ENCODE measurements around the gene F2. TPM values are rescaled to one million over a fixed set of nuclear protein-coding genes. Genes with fewer than 3 reads are reported as not detected.

The F2 gene
- total and polyA plus RNA-seq, 5 experiments from 2014 or later: not detected

DNA sequence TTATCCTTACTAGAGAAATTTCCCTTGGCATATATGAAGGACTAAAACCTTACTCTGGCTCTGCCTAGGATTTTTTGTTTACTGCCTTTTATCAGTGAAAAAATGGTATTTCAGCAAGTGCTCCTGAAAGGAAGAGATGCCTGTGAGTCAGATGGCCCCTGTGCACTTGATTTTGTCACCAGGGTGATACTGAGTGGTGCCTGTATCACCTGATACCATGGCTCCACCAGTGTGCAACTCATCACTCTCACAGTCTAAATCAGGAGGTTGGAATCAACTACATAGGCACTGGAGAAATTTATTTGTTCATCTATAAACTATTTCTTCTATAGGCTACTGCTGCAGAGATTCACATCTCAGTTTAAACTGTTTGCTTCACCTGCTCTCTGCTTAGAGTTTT, 43.2 kb downstream of the F2 start:
- no peak for DNase-seq
- peak overlapping the region in 1 of 10 donors; percentile 10 for H3K27ac Mint-ChIP-seq
- no peaks in the 10 kb centered on the region for H3K4me1 Mint-ChIP-seq
- H3K27me3 Mint-ChIP-seq: no peaks in the 10 kb centered on the region
- no peak overlapping the region for H3K4me3 Mint-ChIP-seq
- POLR2A ChIA-PET: no interaction called here
- H3K9me3 Mint-ChIP-seq: no peaks in the 10 kb centered on the region
- ATAC-seq: no peak
- peaks cover 5 to 91% (median 28%) of the 10 kb centered on the region in 3 donors for H3K36me3 Mint-ChIP-seq

DNA sequence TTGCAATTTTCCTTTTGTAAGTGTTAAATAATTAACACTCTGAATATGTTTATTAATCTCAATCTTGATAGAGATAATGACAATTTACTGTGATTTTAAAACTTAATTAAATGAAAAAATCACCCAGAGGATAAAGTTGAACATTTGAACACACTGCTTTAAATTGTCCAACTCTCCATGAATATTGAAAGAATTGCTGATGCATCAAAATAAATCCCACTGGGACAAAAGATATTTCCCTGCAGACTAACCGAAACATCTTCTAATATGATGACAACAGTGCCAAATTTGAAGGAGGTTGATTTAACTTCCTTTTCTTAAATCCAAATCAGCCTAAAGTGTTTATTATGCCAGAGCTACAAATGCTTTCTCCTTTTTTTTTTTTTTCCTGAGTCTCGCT, 47.6 kb downstream of the F2 start:
- POLR2A ChIA-PET: no interaction called here
- H3K9me3 Mint-ChIP-seq: no peaks in the 10 kb centered on the region
- H3K27me3 Mint-ChIP-seq: no peaks in the 10 kb centered on the region
- H3K4me3 Mint-ChIP-seq: no peak overlapping the region
- no peak for DNase-seq
- no peak overlapping the region for H3K27ac Mint-ChIP-seq
- peaks cover 0 to 82% (median 14%) of the 10 kb centered on the region in 3 donors for H3K36me3 Mint-ChIP-seq
- no peak for ATAC-seq
- no peaks in the 10 kb centered on the region for H3K4me1 Mint-ChIP-seq

DNA sequence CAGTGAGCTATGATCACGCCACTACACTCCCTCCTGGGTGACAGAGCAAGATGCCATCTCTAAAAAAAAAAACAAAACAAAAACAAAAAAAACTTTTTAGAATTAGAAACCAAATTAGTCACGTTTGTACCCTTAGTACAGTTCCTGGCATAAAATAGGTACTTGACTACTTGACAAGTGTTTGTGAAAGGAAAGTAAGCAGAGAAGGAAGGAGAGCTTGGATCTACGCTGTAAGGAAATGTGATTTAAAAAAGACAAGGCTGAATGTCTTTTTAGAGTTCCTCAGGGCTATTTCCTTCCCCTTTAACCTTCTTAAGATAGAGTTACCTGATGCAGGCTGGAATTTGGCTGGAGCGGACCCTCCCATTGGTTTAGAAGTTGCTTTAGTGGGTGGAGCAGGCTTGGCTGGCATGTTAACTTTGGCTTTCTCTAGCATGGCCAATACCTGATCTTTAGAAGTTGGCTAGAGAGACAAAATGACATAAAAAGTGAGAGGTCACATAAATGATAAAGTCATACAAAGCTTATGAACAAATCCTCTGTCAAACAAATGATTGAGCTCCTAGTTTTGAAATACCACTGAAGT, 50.7 kb downstream of the F2 start:
- ATAC-seq (no peak), DNase-seq (no peak)
- Mint-ChIP-seq H3K4me1 (no peaks in the 10 kb centered on the region), H3K9me3 (no peaks in the 10 kb centered on the region), H3K27me3 (no peaks in the 10 kb centered on the region), H3K27ac (peak overlapping the region in 1 of 10 donors; percentile 29), H3K36me3 (peaks cover 0 to 84% (median 9%) of the 10 kb centered on the region in 3 donors), H3K4me3 (no peak overlapping the region)
- POLR2A ChIA-PET: interaction anchor here (0.5 kb wide), 1 partner anchor 13 kb away, joined by 3 read pairs; no protein-coding TSS in a partner anchor

DNA sequence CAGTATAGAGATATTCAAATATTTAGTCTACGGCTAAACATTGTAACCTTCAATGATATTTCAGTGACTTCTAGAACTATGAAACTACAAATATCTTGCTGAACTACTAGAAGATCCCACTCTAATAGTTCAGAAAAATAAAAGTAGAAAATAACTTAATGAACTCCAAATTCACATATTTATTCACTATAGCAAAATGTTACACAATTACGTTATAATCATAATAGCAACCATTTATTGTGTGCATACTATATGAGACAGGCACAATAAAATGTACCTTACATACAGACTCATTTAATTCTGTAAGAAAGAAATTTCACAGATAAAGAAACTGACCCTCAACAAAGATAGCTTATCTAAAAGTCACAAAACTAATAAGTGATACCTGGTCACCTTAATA, 57.9 kb downstream of the F2 start:
- H3K36me3 Mint-ChIP-seq: peaks cover 0 to 94% (median 24%) of the 10 kb centered on the region in 3 donors
- H3K4me1 Mint-ChIP-seq: no peaks in the 10 kb centered on the region
- H3K9me3 Mint-ChIP-seq: no peaks in the 10 kb centered on the region
- ATAC-seq (no peak), DNase-seq (no peak)
- no peak overlapping the region for H3K4me3 Mint-ChIP-seq
- H3K27me3 Mint-ChIP-seq: no peaks in the 10 kb centered on the region
- no peak overlapping the region for H3K27ac Mint-ChIP-seq
- POLR2A ChIA-PET: no interaction called here

DNA sequence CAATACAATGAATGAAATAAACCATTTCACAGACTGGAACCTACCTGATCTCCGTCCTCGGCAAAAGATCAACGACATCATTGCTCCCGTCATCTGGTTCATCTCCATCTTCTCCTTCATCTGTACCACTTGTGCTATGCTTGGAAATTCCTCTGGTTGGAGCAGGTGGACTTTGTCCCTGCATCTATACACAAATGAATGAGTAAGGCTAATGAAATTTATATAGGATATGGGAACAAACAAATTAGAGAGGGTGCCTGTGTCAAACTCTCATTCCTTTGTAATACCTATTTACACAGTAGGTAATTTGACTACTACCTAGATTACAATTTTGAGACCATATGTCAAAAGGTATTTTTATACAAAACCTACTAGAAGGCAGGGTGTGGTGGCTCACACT, 59.4 kb downstream of the F2 start:
- no peak for ATAC-seq
- Mint-ChIP-seq H3K4me1 (no peaks in the 10 kb centered on the region), H3K27ac (no peak overlapping the region), H3K9me3 (no peaks in the 10 kb centered on the region), H3K27me3 (no peaks in the 10 kb centered on the region), H3K4me3 (no peak overlapping the region), H3K36me3 (peaks cover 0 to 88% (median 24%) of the 10 kb centered on the region in 3 donors)
- no peak for DNase-seq
- POLR2A ChIA-PET: no interaction called here

Small RNA genes within 50 kb of the gene (microRNA-seq; reads per million reads assigned to microRNA genes)
- gene MIR5582 (ENCODE audit: borderline microRNAs expressed): 1.0 reads per million

Other genes with a start within 250 kb of the F2 start
- 10 to 100 TPM; 36.8 to 38.8 TPM for gene AMBRA1, start 125.2 kb upstream of the F2 start, total RNA-seq
- gene AMBRA1, start 125.2 kb upstream of the F2 start, polyA plus RNA-seq: 10 to 100 TPM in 1 of 3 donors, 1 to 10 TPM in 2; 6.1 to 16.3 (median 7.4) TPM
- gene HARBI1, start 102.0 kb upstream of the F2 start, total RNA-seq: 1 to 10 TPM; 8.3 to 9.4 TPM
- gene HARBI1, start 102.0 kb upstream of the F2 start, polyA plus RNA-seq: 1 to 10 TPM; 5.5 to 7.7 (median 6.0) TPM
- gene ATG13, start 101.7 kb upstream of the F2 start, total RNA-seq: 10 to 100 TPM; 97.1 to 98.6 TPM
- 10 to 100 TPM; 59.6 to 77.9 (median 67.6) TPM for gene ATG13, start 101.7 kb upstream of the F2 start, polyA plus RNA-seq
- gene ARHGAP1, start 18.6 kb upstream of the F2 start, total RNA-seq: 10 to 100 TPM; 67.5 to 71.2 TPM
- gene ARHGAP1, start 18.6 kb upstream of the F2 start, polyA plus RNA-seq: 10 to 100 TPM; 35.5 to 63.1 (median 43.5) TPM
- gene ZNF408, start 18.2 kb upstream of the F2 start, total RNA-seq: 10 to 100 TPM; 21.4 to 26.5 TPM
- gene ZNF408, start 18.2 kb upstream of the F2 start, polyA plus RNA-seq: 10 to 100 TPM in 1 of 3 donors, 1 to 10 TPM in 2; 6.3 to 11.7 (median 9.6) TPM
- 10 to 100 TPM; 42.2 to 45.7 TPM for gene CKAP5, start 127.1 kb downstream of the F2 start, total RNA-seq
- 10 to 100 TPM; 10.7 to 17.2 (median 11.0) TPM for gene CKAP5, start 127.1 kb downstream of the F2 start, polyA plus RNA-seq
- gene LRP4, start 199.3 kb downstream of the F2 start, total RNA-seq: not detected
- not detected for gene LRP4, start 199.3 kb downstream of the F2 start, polyA plus RNA-seq
- gene CSTPP1, start 217.5 kb downstream of the F2 start, total RNA-seq: 10 to 100 TPM; 13.2 to 16.1 TPM
- 10 to 100 TPM; 15.8 to 20.4 (median 20.0) TPM for gene CSTPP1, start 217.5 kb downstream of the F2 start, polyA plus RNA-seq

Data from naive thymus-derived CD8-positive, alpha-beta T cell (primary cell).